ENCODE measurements around the gene MVK.

GRCh38 chr12:109578330-109578927, 4.8 kb downstream of the MVK start:
- TF ChIP-seq CTCF (IDR thresholded peaks at IDR 0.05), result no peak
- no peak for TF ChIP-seq POLR2A (IDR thresholded peaks at IDR 0.05)

Measured in adrenal gland (tissue), 5 donors.